Osteoblast (primary cell): Measurements from ENCODE around the gene KIRREL3. TPM values are rescaled to one million over a fixed set of nuclear protein-coding genes. Genes with fewer than 3 reads are reported as not detected.
"Not testable (repeated sequence)": the region's sequence is repeated elsewhere in the genome, so short reads cannot be mapped to it uniquely, and the experiment has no call there.

ENCODE experiments used
- DNase-seq: peaks from one replicate; pipeline ENCODE4 v3.0.0; 2011; ENCODE audit warnings: low spot score, mixed read lengths; ENCODE audit not compliant: insufficient read length; ENCODE audit errors: missing footprints
- H2AFZ ChIP-seq: 2 replicates; pipeline ENCODE4 v1.6.0; 2011; ENCODE audit warnings: mild to moderate bottlenecking, low read length
- H3K27ac ChIP-seq: 2 replicates; pipeline ENCODE4 v1.5.1; 2011; ENCODE audit warnings: mild to moderate bottlenecking, low read depth, low read length, moderate library complexity
- H3K27me3 ChIP-seq: 2 replicates; pipeline ENCODE4 v1.6.0; 2012; ENCODE audit warnings: mild to moderate bottlenecking, control low read depth, inconsistent platforms, low read length, moderate library complexity; ENCODE audit not compliant: insufficient read depth
- H3K36me3 ChIP-seq: 2 replicates; pipeline ENCODE4 v1.5.1; 2011; ENCODE audit warnings: mild to moderate bottlenecking, low read length, control low read depth, moderate library complexity; ENCODE audit not compliant: insufficient read depth
- H3K4me1 ChIP-seq: 2 replicates; pipeline ENCODE4 v1.5.1; 2011; ENCODE audit warnings: mild to moderate bottlenecking, low read length, control low read depth, moderate library complexity; ENCODE audit not compliant: insufficient read depth
- H3K4me2 ChIP-seq: 2 replicates; pipeline ENCODE4 v1.6.0; 2011; ENCODE audit warnings: mild to moderate bottlenecking, low read length; ENCODE audit not compliant: insufficient read depth
- H3K4me3 ChIP-seq: fragments of 200-600 bp; sonication (generic); 3 replicates; pipeline ENCODE4 v1.5.1; 2012; ENCODE audit warnings: mild to moderate bottlenecking, low read length, inconsistent platforms; ENCODE audit not compliant: insufficient read depth
- H3K79me2 ChIP-seq: 2 replicates; pipeline ENCODE4 v1.6.0; 2012; ENCODE audit warnings: mild to moderate bottlenecking, low read length, control low read depth, inconsistent platforms; ENCODE audit not compliant: insufficient read depth
- H3K9me3 ChIP-seq: 2 replicates; pipeline ENCODE4 v1.5.1; 2011; ENCODE audit warnings: low read depth, low read length, control low read depth
- H4K20me1 ChIP-seq: 2 replicates; pipeline ENCODE4 v1.6.0; 2012; ENCODE audit warnings: mild to moderate bottlenecking, low read length, control low read depth; ENCODE audit not compliant: insufficient read depth
- CTCF ChIP-seq: IDR thresholded peaks from 2 replicates; pipeline ENCODE4 v1.5.1; 2011; ENCODE audit warnings: mild to moderate bottlenecking, low read depth, low read length, moderate library complexity; ENCODE audit errors: extremely low read depth
- total RNA-seq: library from RNA; depleted of rRNA; stranded (reverse); fragments of >200 nt; gene quantifications from 2 replicates; pipeline ENCODE4 v1.2.3, GENCODE V29; 2012

The KIRREL3 gene
- total RNA-seq, 1 donor, result 3.6 TPM

- TF ChIP-seq CTCF, result no peak
- no peak overlapping the region for H2AFZ ChIP-seq
- DNase-seq, result no peak
- H3K79me2 ChIP-seq, result peaks cover 24% of the 10 kb centered on the region
- H3K27ac ChIP-seq, result no peak overlapping the region
- no peak overlapping the region for H3K4me3 ChIP-seq
- H3K36me3 ChIP-seq, result no peaks in the 10 kb centered on the region
- H3K4me1 ChIP-seq, result no peaks in the 10 kb centered on the region
- H3K27me3 ChIP-seq, result no peaks in the 10 kb centered on the region
- H3K9me3 ChIP-seq, result no peaks in the 10 kb centered on the region
- H3K4me2 ChIP-seq, result no peak overlapping the region
- peaks cover 24% of the 10 kb centered on the region for H4K20me1 ChIP-seq
Measured at GRCh38 chr11:126391286-126391954, 609.1 kb downstream of the KIRREL3 start.

DNA sequence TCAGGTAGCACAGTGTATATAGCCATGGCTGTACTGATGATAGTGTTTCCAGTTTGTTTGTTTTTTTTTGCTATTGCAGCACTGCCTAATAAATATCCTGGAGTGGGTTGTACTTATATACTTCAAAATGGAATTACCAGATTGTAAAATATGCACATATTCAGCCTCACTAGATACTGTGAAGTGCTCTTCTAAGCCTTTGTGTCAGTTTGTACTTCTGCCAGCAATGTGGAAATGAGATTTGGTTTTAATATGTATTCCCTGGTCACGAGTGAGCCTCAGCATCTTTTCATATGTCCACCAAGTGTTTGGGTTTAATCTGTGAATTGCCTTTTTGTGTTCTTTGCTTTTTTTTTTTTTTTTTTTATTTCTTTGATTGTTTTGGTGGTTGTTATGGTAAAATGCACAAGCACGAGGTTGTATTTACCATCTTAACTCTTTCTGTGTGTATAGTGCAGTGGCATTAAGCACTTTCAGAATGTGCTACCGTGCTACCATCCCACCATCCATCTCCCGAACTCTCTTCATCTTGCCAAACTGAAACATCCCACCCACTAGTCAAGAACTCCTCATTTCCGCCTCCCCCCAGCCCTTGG lies 610.2 kb downstream of the KIRREL3 start:
- no peak overlapping the region for H3K27ac ChIP-seq
- no peaks in the 10 kb centered on the region for H3K9me3 ChIP-seq
- DNase-seq, result no peak
- H3K4me1 ChIP-seq, result no peaks in the 10 kb centered on the region
- H3K4me2 ChIP-seq, result no peak overlapping the region
- H3K36me3 ChIP-seq, result no peaks in the 10 kb centered on the region
- no peaks in the 10 kb centered on the region for H3K27me3 ChIP-seq
- no peak for TF ChIP-seq CTCF
- H3K79me2 ChIP-seq, result peaks cover 24% of the 10 kb centered on the region
- no peak overlapping the region for H2AFZ ChIP-seq
- peaks cover 27% of the 10 kb centered on the region for H4K20me1 ChIP-seq
- no peak overlapping the region for H3K4me3 ChIP-seq

DNA sequence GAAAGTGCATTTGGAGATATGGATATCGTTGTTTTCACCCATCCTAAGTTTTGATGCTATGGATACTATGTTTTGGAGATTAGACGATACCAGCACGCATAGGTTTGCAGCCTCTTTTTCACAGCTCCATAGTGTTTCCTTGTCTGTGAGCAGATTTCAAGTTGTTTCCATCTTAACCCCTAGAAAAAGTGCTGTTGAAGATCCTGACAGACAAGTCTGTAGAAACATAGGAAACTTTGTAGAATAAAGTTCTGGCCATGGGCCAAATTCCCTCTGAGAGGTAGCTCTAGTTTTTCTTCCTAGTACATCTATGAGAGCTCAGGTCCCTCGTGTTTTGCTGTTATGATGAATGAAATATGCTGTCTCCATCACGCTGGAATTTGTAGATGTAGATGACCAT lies 612.7 kb downstream of the KIRREL3 start:
- Histone ChIP-seq H3K36me3 (no peaks in the 10 kb centered on the region), H3K4me2 (no peak overlapping the region), H3K79me2 (peaks cover 18% of the 10 kb centered on the region), H3K27me3 (no peaks in the 10 kb centered on the region), H3K9me3 (no peaks in the 10 kb centered on the region), H2AFZ (no peak overlapping the region), H3K4me3 (no peak overlapping the region), H4K20me1 (peaks cover 20% of the 10 kb centered on the region), H3K4me1 (no peaks in the 10 kb centered on the region), H3K27ac (no peak overlapping the region)
- DNase-seq, result no peak
- no peak for TF ChIP-seq CTCF

- not testable (repeated sequence) for H3K27me3 ChIP-seq, H3K36me3 ChIP-seq, H3K4me2 ChIP-seq, DNase-seq, H3K4me3 ChIP-seq, H2AFZ ChIP-seq, H3K4me1 ChIP-seq, H3K27ac ChIP-seq, H3K9me3 ChIP-seq
- H3K79me2 ChIP-seq, result peaks cover 12% of the 10 kb centered on the region
- H4K20me1 ChIP-seq, result peaks cover 13% of the 10 kb centered on the region
Measured at GRCh38 chr11:126386729-126387071, 613.9 kb downstream of the KIRREL3 start.
